HG02852 (cell line): ENCODE data around the gene CBX4.

Source experiments
- ATAC-seq: cut with Tn5 transposase; IDR thresholded peaks from one replicate; pipeline ENCODE4 v1.9.1; 2021; ENCODE audit warnings: mild to moderate bottlenecking, moderate library complexity; ENCODE audit not compliant: unreplicated experiment

Gene CBX4

DNA sequence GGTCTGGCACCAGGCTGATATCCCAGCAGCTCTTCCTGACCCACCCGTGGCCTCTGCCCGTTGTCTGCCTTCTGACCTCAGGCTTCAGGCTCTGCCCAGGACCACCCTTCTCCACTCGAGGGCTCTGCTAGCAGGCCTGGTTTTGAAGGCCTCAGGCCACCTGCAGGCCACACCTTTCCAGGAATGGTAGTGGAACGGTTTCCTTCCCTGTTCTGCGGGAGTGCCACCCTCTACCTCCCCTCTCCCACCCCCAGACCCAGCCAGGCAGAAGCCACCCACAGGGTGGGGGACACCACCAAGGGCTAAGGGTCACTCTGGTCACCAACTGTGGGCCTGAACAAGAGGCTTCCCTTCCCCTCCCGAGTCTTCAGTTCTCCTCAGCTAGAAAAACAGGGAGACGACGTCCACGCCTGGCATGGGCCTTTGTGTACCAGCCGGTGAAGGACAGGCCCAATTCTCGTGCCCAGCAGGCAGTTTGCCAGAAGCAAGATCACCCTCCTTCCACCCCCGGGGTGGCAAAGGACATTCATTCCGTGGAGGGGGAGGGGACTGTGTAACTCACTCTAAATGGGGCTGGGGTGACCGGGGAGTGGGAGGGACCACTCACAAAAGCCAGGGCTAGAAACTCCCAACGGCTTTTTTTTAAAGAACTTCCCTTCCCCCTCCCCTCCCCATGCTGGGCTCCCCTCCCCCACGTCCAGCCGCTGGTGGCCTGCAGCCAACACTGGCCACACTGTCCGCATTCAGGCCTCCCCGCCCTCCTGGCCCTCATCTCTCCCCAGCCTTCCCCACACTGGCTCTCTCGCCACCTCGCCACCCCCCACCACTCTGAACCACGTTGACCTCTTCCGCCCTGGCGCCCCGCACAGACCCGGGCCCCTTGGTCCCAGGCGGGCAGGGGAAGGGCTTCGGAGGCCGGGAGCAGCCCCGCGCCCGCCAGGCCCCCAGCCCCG lies 7.7 kb downstream of the CBX4 start:
- no peak for ATAC-seq

DNA sequence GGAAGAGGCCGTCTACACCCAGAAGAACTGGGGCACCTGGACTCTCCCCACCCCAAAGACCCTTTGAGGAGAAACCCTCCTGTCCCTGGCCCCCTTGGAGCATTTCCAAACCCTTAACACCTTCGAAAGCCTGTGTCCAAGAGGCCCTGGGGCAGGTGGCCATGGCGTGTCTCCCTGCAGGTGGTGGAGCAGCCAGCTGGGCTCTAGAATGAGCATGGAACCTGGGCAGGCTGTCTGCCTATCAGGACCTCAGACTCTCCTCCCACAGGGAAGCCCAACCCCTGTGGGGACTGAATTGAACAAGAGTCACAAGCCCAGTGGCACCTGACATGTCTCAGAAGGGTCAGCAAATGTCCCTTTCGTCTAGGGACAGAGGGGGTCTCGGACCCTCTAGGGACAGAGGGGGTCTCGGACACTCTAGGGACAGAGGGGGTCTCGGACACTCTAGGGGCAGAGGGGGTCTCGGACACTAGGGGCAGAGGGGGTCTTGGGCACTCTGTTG lies 8.4 kb downstream of the CBX4 start:
- ATAC-seq: no peak

GRCh38 chr17:79830303-79830702 lies 8.9 kb downstream of the CBX4 start:
- no peak for ATAC-seq

GRCh38 chr17:79829457-79829856 lies 9.8 kb downstream of the CBX4 start:
- ATAC-seq: no peak

DNA sequence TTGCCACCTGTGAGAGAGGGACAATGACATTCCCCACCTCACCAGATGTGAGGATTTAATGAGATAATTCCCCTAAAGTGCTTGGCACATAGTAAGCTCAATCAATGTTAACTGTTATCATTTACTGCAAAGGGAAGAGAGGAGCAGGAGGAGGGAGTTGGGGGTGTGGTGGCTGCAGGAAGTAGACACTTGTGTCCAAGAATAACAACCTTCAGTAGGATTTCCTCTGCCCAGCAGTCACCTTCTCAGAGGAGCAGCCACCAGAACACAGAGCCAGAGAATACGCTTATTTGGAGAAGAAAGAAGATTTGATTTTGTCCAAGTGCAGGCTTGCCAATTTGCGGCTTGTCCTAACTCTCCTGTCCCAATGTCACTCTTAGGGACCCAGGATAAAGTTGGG lies 10.2 kb downstream of the CBX4 start:
- ATAC-seq: no peak

DNA sequence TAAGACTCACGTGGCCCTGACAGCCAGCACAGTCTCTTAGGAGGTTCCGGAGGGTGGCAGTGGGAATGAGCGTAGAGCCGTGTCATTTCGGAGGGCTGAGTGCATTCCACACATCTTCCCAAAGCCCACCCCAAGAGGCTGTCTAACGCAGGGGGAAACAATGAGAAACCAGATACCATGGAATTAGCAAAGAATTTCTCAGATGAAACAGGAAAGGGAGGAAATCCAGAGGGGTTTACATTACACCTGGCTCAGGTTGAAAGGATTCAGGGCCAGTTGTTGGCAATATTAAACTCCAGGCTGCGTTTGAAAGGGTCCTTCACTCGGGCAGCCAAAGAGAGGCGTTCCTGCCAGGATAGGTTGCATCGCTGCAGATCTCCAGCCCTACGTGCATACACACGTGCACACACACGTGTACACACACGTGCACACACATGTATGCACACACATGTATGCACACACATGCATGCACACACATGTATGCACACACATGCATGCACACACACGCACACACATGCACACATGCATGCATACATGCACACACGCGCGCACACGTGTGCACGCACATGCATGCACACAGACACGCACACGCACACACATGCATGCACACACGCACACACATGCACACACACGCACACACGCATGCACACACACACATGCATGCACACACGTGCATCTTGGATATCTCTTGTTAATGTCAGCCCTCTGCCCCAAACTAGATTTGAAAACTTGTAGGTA lies 12.2 kb downstream of the CBX4 start:
- no peak for ATAC-seq

- ATAC-seq: no peak
Observed at GRCh38 chr17:79826204-79826680, 13.0 kb downstream of the CBX4 start.

GRCh38 chr17:79825580-79825921 lies 13.7 kb downstream of the CBX4 start:
- ATAC-seq: no peak

DNA sequence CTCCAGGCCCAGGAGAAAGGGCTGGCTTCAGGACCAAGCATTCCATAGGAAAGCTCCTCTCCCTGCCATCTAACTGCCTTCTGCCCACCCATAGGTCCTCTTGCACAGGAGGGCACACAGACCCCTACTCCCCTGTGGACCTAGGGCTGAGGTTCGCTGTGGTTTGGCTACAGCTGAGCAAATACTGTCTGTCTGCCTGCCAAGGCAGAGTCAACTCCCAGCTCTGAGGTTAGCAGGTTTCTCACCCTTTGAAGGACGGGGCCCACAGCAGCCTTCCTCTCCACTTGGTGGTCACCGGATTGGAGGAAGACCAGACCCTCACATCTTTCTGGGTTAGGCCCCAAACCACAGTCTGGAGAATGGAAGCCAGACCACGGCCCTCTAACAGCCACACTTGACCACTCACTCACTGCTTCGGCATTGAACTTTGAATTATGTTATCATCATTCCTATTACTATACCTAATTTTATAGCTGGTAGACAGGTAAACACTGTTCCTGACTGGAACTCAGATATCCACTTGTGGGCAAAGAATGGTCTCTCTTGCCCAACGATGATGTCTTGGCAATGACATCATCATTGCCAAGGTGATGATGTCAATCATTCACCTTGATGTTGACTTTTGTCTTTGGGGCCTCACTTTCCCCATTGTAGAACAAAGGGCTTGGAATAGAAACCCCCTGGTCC lies 14.2 kb downstream of the CBX4 start:
- no peak for ATAC-seq

DNA sequence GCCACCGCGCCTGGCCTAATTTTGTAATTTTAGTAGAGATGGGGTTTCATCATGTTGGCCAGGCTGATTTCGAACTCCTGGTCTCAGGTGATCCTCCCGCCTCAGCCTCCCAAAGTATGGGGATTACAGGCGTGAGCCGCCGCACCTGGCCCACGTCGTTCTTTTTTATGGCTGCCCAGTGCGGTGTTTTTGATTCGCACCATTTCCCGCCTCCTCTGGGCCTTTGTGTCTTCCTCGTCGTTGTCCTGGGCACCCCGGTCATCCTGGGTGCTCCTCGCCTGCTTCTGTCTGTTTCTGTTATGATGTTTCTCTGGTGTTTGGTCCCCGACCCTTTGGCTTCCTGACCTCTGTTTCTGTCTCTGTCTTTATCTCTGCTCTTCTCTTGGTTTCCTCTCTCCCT lies 15.0 kb downstream of the CBX4 start:
- ATAC-seq: no peak

DNA sequence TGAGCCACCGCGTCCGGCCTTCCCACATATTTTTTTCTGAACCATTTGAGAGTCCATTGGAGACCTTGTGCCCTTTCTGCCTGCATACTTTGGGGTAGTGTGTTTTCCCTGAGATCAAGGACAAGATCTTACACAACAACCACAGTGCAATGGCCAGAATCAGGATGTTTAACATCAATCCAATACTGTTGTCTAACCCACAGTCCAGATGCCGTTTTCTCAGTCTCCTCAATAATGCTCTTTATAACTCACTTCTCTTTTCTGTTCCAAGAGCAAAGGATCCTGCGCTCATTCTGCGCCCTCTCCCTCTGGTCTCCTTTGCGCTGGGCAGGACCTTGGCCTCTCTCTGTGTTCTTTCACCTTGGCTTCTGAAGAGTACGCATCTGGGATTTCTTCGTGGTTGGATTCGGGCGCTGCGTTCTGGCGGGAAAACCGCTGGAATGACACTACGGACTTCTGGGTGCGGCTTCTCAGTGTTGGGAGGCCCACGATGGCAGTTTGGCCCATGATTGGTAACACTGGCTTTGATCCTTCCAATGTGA lies 16.6 kb downstream of the CBX4 start:
- ATAC-seq: no peak

DNA sequence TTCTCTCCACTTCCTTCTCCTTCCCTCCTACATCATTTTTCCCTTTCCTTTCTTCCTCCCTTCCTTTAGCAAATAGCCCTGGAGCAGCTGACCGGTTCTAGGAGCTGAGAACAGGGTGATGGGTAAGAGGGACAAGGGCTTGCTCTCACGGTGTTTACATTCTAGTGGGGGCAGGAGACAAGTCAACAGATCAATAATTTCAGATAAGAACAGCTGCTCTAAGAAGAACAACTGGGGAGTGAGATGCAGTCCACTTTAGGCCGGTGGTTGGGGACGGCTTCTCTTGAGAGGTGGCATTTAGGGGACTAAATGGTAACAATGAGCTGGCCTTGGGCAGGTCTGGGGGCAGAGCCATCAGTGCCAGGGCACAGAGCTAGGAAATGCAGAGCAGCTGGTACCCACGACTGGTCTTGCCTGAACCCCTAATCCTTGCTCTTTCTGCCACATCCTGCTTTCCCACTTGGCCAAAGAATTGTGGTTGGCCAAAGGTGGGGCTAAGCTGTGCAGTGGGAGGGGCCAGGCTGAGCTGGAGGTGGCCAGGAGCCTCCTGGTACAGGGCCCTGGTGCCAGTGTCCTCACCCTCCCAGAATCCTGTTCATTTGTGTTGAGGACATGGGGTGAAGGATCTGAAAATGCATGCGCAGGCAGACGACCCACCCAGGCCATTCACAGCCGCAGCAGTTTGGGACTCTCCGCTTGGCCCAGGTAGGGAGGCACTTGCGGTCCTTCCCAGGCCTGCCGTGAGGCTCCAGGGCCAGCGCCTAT lies 17.7 kb downstream of the CBX4 start:
- no peak for ATAC-seq

DNA sequence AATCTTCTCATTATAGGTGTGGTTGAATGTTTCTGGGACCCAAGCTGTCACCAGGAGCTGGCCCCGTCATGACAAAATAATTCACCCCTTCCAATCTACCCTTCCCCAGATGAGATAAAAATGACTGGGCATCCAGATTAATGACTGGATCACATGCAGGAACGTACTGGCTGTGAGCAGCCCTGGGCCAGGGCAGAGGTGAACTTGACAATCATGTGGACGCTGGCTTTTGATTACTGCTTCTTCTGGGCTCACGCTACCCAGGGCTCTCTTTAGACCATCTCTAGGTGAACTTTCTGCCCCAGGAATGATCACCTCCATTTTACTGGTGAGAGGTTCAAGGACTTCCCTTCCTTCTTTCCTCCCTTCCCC lies 18.3 kb downstream of the CBX4 start:
- ATAC-seq: no peak

GRCh38 chr17:79819534-79820276 lies 19.5 kb downstream of the CBX4 start:
- no peak for ATAC-seq

DNA sequence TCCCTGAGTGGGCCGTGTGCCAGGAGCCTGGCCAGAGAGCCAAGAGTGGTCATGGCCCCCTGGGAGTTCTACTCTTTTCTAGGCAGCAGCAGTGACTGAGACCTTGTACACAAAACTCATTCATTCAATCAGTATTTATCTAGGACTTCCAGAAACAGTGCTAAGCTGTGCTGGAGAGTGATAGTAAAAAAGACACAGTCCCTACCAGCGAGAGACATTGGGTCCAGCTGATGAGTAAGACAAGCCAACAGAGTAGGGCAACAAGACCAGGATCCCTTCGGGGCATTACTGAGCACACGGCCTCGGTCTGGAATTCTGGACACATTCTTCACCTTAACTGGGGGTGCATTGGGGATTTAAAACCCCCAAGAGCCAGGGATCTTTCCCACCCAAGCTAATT lies 20.2 kb downstream of the CBX4 start:
- no peak for ATAC-seq

GRCh38 chr17:79818026-79818758 lies 21.0 kb downstream of the CBX4 start:
- ATAC-seq: no peak

DNA sequence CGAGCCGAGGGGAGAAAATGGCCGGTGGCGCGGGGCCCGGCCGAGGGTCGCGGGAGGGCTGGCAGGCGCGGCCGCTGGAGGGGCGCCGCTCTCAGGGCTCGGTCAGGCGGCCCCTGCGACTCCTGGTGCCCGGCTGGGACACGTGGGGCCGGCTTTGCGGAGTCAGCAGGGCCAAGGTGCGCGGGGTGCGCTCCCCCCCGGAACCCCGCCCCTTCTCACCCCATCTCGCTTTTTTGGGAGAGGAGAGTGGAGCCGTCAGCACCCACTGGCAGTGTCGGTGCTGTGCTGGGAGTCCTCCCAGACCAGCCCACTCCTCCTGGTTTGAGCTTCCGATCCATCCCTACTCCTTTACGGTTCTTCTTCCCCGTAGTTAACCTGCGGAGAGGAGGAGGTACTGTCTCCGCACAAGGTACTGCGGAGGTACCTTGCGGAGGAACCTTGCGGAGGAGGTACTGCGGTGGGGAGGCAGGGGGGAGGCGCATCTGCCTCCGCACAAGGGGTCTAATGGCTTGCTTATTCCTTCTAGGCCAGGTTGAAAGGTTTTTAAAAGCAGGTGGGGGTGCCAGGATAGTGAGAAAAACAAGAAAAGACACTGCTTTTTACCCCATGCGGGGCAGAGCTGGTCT lies 23.3 kb downstream of the CBX4 start:
- ATAC-seq: no peak

DNA sequence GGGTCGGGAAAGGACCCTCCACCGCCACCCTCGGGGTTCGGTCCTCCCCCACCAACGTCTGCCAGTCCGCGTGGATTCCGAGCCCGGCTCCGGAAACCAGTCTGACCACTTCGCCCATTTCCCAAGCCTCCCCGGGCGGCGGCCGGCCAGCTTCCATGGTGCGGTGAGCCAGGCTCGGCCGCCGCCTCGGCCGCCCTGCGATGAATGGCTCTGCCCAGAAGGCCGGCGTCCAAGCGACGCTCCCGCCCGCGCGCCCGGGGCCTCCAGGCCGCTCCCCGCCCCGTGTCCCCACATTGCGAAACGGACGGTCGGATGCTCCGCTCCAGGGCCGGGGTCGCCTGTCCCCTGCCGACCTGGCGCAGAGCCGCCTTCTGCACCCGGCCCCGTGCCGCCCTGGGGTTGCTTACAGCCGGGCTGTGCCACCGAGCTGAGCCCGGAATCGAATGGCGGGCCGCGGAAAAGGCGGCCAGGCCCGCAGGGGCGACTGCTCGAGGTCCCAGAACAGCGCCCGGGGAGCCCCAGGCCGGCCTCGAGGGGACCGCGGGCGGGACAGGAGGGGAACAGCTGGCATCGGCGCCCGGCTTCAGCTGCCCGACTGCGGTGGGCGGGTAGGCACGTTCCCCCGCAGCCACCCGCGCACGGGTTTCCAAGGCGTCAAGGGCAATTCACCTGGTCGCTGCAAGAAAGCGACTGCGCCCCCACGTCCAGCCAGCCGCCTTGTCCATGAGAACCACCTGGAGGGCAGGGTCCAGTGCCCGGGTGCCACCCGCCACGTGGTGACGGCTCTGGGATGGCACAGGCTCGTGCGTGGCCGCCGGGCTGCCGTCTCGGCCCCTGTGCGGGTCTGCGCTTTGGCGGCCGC lies 24.0 kb downstream of the CBX4 start:
- ATAC-seq: no peak
